H1 (cell line): ENCODE data around the gene ATP1A1.

Experiments used
- CEBPB ChIP-seq: IDR thresholded peaks from 2 replicates; pipeline ENCODE4 v1.6.1; 2012; ENCODE audit warnings: low read depth, low read length
- GTF2F1 ChIP-seq: IDR thresholded peaks from 2 replicates; pipeline ENCODE4 v1.6.1; 2012; ENCODE audit warnings: low read depth, low read length, improper control_type of control experiment, borderline replicate concordance
- HDAC2 ChIP-seq, 2 experiments: fragments of 300-600 bp in 1 of 2; sonication (generic) in 1 of 2; IDR thresholded peaks; 2 replicates each; pipeline ENCODE4 v1.6.1; 2011 to 2012; ENCODE audit warnings: low read depth in 2 of 2, low read length in 2 of 2, mild to moderate bottlenecking in 2 of 2, moderate library complexity in 2 of 2, borderline replicate concordance in 1 of 2, inconsistent platforms in 1 of 2
- KDM1A ChIP-seq: fragments of 200-600, 300-600 bp; sonication (generic); IDR thresholded peaks from 2 replicates; pipeline ENCODE4 v1.7.1; 2016; ENCODE audit warnings: mild to moderate bottlenecking, low read length, borderline replicate concordance
- POLR2AphosphoS5 ChIP-seq: IDR thresholded peaks from 2 replicates; pipeline ENCODE4 v1.6.1; 2011; ENCODE audit warnings: low read depth, low read length
- RXRA ChIP-seq: IDR thresholded peaks from 2 replicates; pipeline ENCODE4 v1.6.1; 2011; ENCODE audit warnings: low read depth, mild to moderate bottlenecking, low read length, moderate library complexity; ENCODE audit not compliant: insufficient read depth
- SRF ChIP-seq: IDR thresholded peaks from 2 replicates; pipeline ENCODE4 v1.6.1; 2011; ENCODE audit warnings: mild to moderate bottlenecking, low read depth, low read length, moderate library complexity
- TBP ChIP-seq: IDR thresholded peaks from 2 replicates; pipeline ENCODE4 v1.6.1; 2011; ENCODE audit warnings: low read depth, low read length, improper control_type of control experiment
- TEAD4 ChIP-seq: IDR thresholded peaks from 2 replicates; pipeline ENCODE4 v1.6.1; 2012; ENCODE audit warnings: low read depth, low read length, inconsistent platforms, mixed read lengths
- TF ChIP-seq, protein P1 (sequence below), 3 experiments: IDR thresholded peaks; 1 replicate in 2 of 3; 2 replicates in 1 of 3; pipeline versions ENCODE4 v1.5.1 to v1.6.1; 2011; ENCODE audit warnings: low read length in 3 of 3, mild to moderate bottlenecking in 3 of 3, inconsistent platforms in 2 of 3, low read depth in 1 of 3, moderate library complexity in 1 of 3; ENCODE audit not compliant: insufficient read depth in 1 of 3; ENCODE audit errors: control extremely low read depth in 1 of 3
- TF ChIP-seq, protein P2 (sequence below): IDR thresholded peaks from 2 replicates; pipeline ENCODE4 v1.6.1; 2012; ENCODE audit warnings: inconsistent platforms

DNA sequence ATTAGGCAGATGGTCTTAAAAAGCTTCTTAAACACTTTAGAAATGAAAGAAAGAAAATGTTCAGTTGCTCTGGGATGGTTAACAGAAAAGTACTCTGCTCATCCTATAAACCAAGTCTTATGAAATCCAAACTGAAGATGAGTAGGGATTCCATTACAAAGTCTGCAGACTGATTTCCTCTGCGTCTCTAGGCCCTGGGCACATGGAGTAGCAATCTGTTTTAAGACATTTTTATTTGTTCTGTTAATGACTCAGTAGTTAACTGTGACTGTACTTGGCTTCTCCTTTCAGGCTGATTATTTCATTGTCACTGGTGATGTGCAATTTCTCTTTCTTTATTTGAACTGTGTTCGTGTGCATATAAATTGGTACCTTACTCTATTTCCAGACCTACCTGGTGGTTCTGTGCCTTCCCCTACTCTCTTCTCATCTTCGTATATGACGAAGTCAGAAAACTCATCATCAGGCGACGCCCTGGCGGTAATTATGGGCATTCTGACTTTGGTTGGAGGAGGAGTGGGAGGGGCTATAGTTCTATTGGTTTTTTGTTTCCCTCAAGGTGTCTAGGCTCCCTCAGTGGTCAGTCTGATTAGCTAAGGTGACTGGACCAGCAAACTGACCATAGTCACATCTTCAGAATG is 30.6 kb downstream of the ATP1A1 start:
- TF ChIP-seq TBP, result no peak
- TF ChIP-seq, protein P1, sequence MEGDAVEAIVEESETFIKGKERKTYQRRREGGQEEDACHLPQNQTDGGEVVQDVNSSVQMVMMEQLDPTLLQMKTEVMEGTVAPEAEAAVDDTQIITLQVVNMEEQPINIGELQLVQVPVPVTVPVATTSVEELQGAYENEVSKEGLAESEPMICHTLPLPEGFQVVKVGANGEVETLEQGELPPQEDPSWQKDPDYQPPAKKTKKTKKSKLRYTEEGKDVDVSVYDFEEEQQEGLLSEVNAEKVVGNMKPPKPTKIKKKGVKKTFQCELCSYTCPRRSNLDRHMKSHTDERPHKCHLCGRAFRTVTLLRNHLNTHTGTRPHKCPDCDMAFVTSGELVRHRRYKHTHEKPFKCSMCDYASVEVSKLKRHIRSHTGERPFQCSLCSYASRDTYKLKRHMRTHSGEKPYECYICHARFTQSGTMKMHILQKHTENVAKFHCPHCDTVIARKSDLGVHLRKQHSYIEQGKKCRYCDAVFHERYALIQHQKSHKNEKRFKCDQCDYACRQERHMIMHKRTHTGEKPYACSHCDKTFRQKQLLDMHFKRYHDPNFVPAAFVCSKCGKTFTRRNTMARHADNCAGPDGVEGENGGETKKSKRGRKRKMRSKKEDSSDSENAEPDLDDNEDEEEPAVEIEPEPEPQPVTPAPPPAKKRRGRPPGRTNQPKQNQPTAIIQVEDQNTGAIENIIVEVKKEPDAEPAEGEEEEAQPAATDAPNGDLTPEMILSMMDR (IDR thresholded peaks at IDR 0.05; ENCODE audit: control extremely low read depth in 1 of 3, insufficient read depth in 1 of 3, low read depth in 1 of 3, low read length in 3 of 3), result no peak
- no peak for TF ChIP-seq CEBPB
- no peak for TF ChIP-seq TEAD4
- no peak for TF ChIP-seq SRF
- TF ChIP-seq KDM1A, result no peak
- TF ChIP-seq, protein P2, sequence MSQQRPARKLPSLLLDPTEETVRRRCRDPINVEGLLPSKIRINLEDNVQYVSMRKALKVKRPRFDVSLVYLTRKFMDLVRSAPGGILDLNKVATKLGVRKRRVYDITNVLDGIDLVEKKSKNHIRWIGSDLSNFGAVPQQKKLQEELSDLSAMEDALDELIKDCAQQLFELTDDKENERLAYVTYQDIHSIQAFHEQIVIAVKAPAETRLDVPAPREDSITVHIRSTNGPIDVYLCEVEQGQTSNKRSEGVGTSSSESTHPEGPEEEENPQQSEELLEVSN, result no peak
- TF ChIP-seq GTF2F1, result no peak
- no peak for TF ChIP-seq HDAC2 (IDR thresholded peaks at IDR 0.05; ENCODE audit: borderline replicate concordance in 1 of 2, low read depth in 2 of 2, low read length in 2 of 2)
- no peak for TF ChIP-seq RXRA
- TF ChIP-seq POLR2AphosphoS5, result no peak
